Ovary (tissue), 9 donors: ENCODE measurements around the gene RNF44. TPM values are rescaled to one million over a fixed set of nuclear protein-coding genes. Genes with fewer than 3 reads are reported as not detected.

Source experiments
- DNase-seq, 5 donors: peaks; one replicate each; pipeline ENCODE4 v3.0.0-alpha.2; 2019 to 2020
- H3K27ac ChIP-seq, 2 donors: fragments of 200-600 bp; one replicate each; pipeline versions ENCODE4 v1.5.1 to v1.8.0; 2019 to 2022
- H3K27me3 ChIP-seq: fragments of 200-600 bp; one replicate; pipeline ENCODE4 v1.8.0; 2022
- H3K36me3 ChIP-seq: fragments of 200-600 bp; sonication (generic); one replicate; pipeline ENCODE4 v1.5.1; 2019
- H3K4me1 ChIP-seq: one replicate; pipeline ENCODE4 v1.8.1; 2013; ENCODE audit warnings: mild to moderate bottlenecking, moderate library complexity; ENCODE audit not compliant: insufficient read depth
- H3K4me3 ChIP-seq: fragments of 200-600 bp; sonication (generic); one replicate; pipeline ENCODE4 v1.5.1; 2017
- H3K9me3 ChIP-seq, 2 donors: fragments of 200-600 bp in 1 of 2; sonication (generic) in 1 of 2; one replicate each; pipeline versions ENCODE4 v1.5.1 to v1.8.1; 2013 to 2019; ENCODE audit warnings: mild to moderate bottlenecking in 1 of 2, moderate library complexity in 1 of 2
- EP300 ChIP-seq: sonication (generic); formaldehyde crosslinking; IDR thresholded peaks from one replicate; pipeline ENCODE4 v1.6.1; 2017; ENCODE audit warnings: antibody characterized with exemption
- POLR2A ChIP-seq: fragments of 450-650 bp; IDR thresholded peaks from one replicate; pipeline ENCODE4 v1.6.1; 2017; ENCODE audit warnings: antibody characterized with exemption, mild to moderate bottlenecking, moderate library complexity
- WGBS, 3 donors: extraction: QIAGEN DNeasy Blood & Tissue Kit in 1 of 3; methylation state at CpG; one replicate each; pipeline versions ENCODE4 v1.1.5 to v1.1.7; 2013 to 2017; 5-methylcytosine and 5-hydroxymethylcytosine counted together
- intact Hi-C, 4 donors: fragments of 100-400 bp; cut with DNase I; formaldehyde crosslinking; loops; one replicate each; pipeline versions ENCODE4 v1.11.0 to v1.15.1; 2022 to 2023
- polyA plus RNA-seq, 2 donors: library from polyadenylated mRNA; stranded (reverse); fragments of 200-250 nt in 1 of 2; fragments of 350-450 nt in 1 of 2; fragmentation: Illumina TruSeq in 1 of 2; extraction: RNeasy Lipid Tissue Mini Kit (QIAGEN cat#74804) in 1 of 2; gene quantifications; one replicate each; pipeline ENCODE4 v1.2.3, GENCODE V29; 2013 to 2014
- total RNA-seq, 7 donors: library from RNA; depleted of rRNA in 2 of 7; stranded (reverse); fragments of >200 nt in 2 of 7; fragmentation: NEBNext Ultra II Directional in 3 of 7; extraction: Animal tissue kit (Norgen Biotek cat#: 25700) in 3 of 7; gene quantifications; one replicate each; pipeline versions ENCODE4 v1.1.0 to v1.2.4, GENCODE V29; 2016 to 2023
- TF ChIP-seq, protein P1 (sequence below), 3 donors: fragments of 450-650 bp in 2 of 3; fragments of 200-600 bp in 1 of 3; IDR thresholded peaks; one replicate each; pipeline versions ENCODE4 v1.5.1 to v1.8.0; 2016 to 2022; ENCODE audit warnings: antibody characterized with exemption in 3 of 3, mild to moderate bottlenecking in 1 of 3
- donor health status: DM: no; HTN: no; CAD: no; lungs with moderate emphysema.
- donor health status: DM: no; HTN: no; CAD: no.
- donor health status: Bipolar disorder and iron deficiency.
- donor health status: DM: yes; HTN: yes; CAD: no.
- donor health status: DM: no; HTN: no; CAD: no.
- donor health status: DM: yes; HTN: yes; CAD: no.

Gene RNF44
- total and polyA plus RNA-seq, 9 donors: 9.2 to 44.7 (median 30.2) TPM

- Histone ChIP-seq H3K4me1 (no peaks in the 10 kb centered on the region), H3K27ac (no peak overlapping the region), H3K27me3 (no peaks in the 10 kb centered on the region), H3K9me3 (no peaks in the 10 kb centered on the region), H3K36me3 (no peaks in the 10 kb centered on the region), H3K4me3 (no peak overlapping the region)
- no peak for DNase-seq
- 62 to 66% (median 64%) methylated on average over 7 of the region's 7 CpGs for WGBS, 3 donors
- intact Hi-C loops: no loop called here
- TF ChIP-seq EP300 (no peak), POLR2A (no peak)
- TF ChIP-seq, protein P1, sequence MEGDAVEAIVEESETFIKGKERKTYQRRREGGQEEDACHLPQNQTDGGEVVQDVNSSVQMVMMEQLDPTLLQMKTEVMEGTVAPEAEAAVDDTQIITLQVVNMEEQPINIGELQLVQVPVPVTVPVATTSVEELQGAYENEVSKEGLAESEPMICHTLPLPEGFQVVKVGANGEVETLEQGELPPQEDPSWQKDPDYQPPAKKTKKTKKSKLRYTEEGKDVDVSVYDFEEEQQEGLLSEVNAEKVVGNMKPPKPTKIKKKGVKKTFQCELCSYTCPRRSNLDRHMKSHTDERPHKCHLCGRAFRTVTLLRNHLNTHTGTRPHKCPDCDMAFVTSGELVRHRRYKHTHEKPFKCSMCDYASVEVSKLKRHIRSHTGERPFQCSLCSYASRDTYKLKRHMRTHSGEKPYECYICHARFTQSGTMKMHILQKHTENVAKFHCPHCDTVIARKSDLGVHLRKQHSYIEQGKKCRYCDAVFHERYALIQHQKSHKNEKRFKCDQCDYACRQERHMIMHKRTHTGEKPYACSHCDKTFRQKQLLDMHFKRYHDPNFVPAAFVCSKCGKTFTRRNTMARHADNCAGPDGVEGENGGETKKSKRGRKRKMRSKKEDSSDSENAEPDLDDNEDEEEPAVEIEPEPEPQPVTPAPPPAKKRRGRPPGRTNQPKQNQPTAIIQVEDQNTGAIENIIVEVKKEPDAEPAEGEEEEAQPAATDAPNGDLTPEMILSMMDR (IDR thresholded peaks at IDR 0.05): no peak
Measured at GRCh38 chr5:176517053-176517661, 20.0 kb downstream of the RNF44 start.

- Histone ChIP-seq H3K4me3 (no peak overlapping the region), H3K36me3 (no peaks in the 10 kb centered on the region), H3K4me1 (no peaks in the 10 kb centered on the region), H3K9me3 (no peaks in the 10 kb centered on the region), H3K27me3 (no peaks in the 10 kb centered on the region), H3K27ac (no peak overlapping the region)
- 74 to 85% (median 79%) methylated on average over 4 of the region's 4 CpGs for WGBS, 3 donors
- TF ChIP-seq, protein P1 (IDR thresholded peaks at IDR 0.05): no peak
- no peak for TF ChIP-seq POLR2A
- no peak for TF ChIP-seq EP300
- intact Hi-C loops: no loop called here
- no peak for DNase-seq
Measured at GRCh38 chr5:176515396-176515795, 21.8 kb downstream of the RNF44 start.

GRCh38 chr5:176514244-176514950, 22.8 kb downstream of the RNF44 start:
- WGBS, 3 donors: 56 to 72% (median 65%) methylated on average over 11 of the region's 11 CpGs
- H3K36me3 ChIP-seq: no peaks in the 10 kb centered on the region
- no peaks in the 10 kb centered on the region for H3K4me1 ChIP-seq
- no peaks in the 10 kb centered on the region for H3K27me3 ChIP-seq
- no peak overlapping the region for H3K4me3 ChIP-seq
- H3K27ac ChIP-seq: no peak overlapping the region
- no peaks in the 10 kb centered on the region for H3K9me3 ChIP-seq
- no peak for DNase-seq
- intact Hi-C loops: no loop called here
- TF ChIP-seq, protein P1 (IDR thresholded peaks at IDR 0.05): no peak
- no peak for TF ChIP-seq POLR2A
- TF ChIP-seq EP300: no peak

DNA sequence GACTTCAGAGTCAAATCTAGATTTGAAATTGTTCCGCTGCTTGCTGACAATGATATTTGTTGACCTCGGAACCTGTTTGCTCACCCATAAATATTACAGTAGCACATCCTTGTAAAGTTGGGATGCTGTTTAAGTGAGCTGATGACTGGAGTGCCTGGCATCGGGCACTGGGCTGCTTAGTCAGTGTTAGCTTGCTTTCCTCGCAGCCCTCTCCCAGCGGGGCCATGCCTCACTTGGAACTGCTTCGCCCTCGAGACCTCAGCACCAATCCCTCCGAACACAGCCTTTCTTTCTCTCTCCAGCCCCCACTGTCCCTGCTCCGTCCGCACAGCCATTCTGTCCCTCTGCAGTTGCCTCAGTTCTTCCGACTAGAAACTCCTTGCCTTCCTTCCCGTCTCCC, 23.4 kb downstream of the RNF44 start:
- TF ChIP-seq POLR2A: no peak
- TF ChIP-seq EP300: no peak
- TF ChIP-seq, protein P1 (IDR thresholded peaks at IDR 0.05): no peak
- Histone ChIP-seq H3K27me3 (no peaks in the 10 kb centered on the region), H3K9me3 (no peaks in the 10 kb centered on the region), H3K27ac (no peak overlapping the region), H3K4me3 (no peak overlapping the region), H3K4me1 (no peaks in the 10 kb centered on the region), H3K36me3 (no peaks in the 10 kb centered on the region)
- WGBS, 3 donors: 83 to 88% (median 87%) methylated on average over 12 of the region's 12 CpGs
- intact Hi-C loops: no loop called here
- DNase-seq: no peak
